ENCODE results near the gene SLC35F4.

GRCh38 chr14:57823015-57823660, 42.8 kb downstream of the SLC35F4 start:
- TF ChIP-seq CTCF (IDR thresholded peaks at IDR 0.05; ENCODE audit: control extremely low read depth in 1 of 3, insufficient read depth in 1 of 3, low read depth in 1 of 3, low read length in 3 of 3) (no peak), EZH2 (IDR thresholded peaks at IDR 0.05; ENCODE audit: low read depth, low read length, severe bottlenecking) (no peak), SP1 (IDR thresholded peaks at IDR 0.05; ENCODE audit: low read depth, low read length) (no peak), EP300 (IDR thresholded peaks at IDR 0.05; ENCODE audit: borderline replicate concordance in 1 of 2, low read depth in 2 of 2, low read length in 2 of 2) (no peak), KDM5A (IDR thresholded peaks at IDR 0.05; ENCODE audit: low read length) (no peak), HDAC2 (IDR thresholded peaks at IDR 0.05; ENCODE audit: borderline replicate concordance in 1 of 2, low read depth in 2 of 2, low read length in 2 of 2) (no peak), JUN (IDR thresholded peaks at IDR 0.05; ENCODE audit: low read depth, low read length) (no peak)
